GM21619 (cell line): ENCODE measurements around the gene F2RL2.

Source experiments
- ATAC-seq: cut with Tn5 transposase; IDR thresholded peaks from one replicate; pipeline ENCODE4 v1.9.1; 2021; ENCODE audit not compliant: unreplicated experiment

F2RL2 gene

GRCh38 chr5:76590027-76590426 is 33.2 kb downstream of the F2RL2 start:
- peak; percentile 97 for ATAC-seq

GRCh38 chr5:76586531-76586930 is 36.7 kb downstream of the F2RL2 start:
- no peak for ATAC-seq

GRCh38 chr5:76585783-76586217 is 37.4 kb downstream of the F2RL2 start:
- ATAC-seq: no peak

GRCh38 chr5:76583163-76584047 is 39.8 kb downstream of the F2RL2 start:
- no peak for ATAC-seq

GRCh38 chr5:76582230-76583162 is 40.7 kb downstream of the F2RL2 start:
- peak; percentile 85 for ATAC-seq

- ATAC-seq: no peak
These were observed 42.2 kb downstream of the F2RL2 start for GRCh38 chr5:76580981-76581380.

- ATAC-seq: no peak
These were observed 43.9 kb downstream of the F2RL2 start for GRCh38 chr5:76579166-76579937.

- ATAC-seq: no peak
These were observed 46.2 kb downstream of the F2RL2 start for GRCh38 chr5:76576996-76577395.

GRCh38 chr5:76576450-76576849 is 46.8 kb downstream of the F2RL2 start:
- ATAC-seq: no peak

- no peak for ATAC-seq
These were observed 51.6 kb downstream of the F2RL2 start for GRCh38 chr5:76571559-76571958.

- ATAC-seq: no peak
These were observed 53.0 kb downstream of the F2RL2 start for GRCh38 chr5:76570153-76570552.
